ENCODE measurements around the gene PRX. TPM values are rescaled to one million over a fixed set of nuclear protein-coding genes. Genes with fewer than 3 reads are reported as not detected.

Gene PRX
- total and polyA plus RNA-seq, 2 of the 4 experiments (the other 2 are of a cell fraction), result 0.90 to 1.7 TPM

- Histone ChIP-seq H3K27me3 (ENCODE audit: control insufficient read depth, insufficient read depth, low read length) (no peaks in the 10 kb centered on the region), H3K27ac (ENCODE audit: insufficient read depth, low read length) (no peak overlapping the region), H3K79me1 (ENCODE audit: low read depth in 1 of 2, low read length in 2 of 2) (peaks cover 0 to 26% of the 10 kb centered on the region in 2 experiments; a peak in 3 of 4 replicates), H3K4ac (ENCODE audit: low read depth, low read length) (no peak overlapping the region), H3K23ac (ENCODE audit: low read depth, low read length) (no peak overlapping the region), H3K4me2 (ENCODE audit: low read depth, low read length) (no peak overlapping the region), H2BK5ac (ENCODE audit: low read depth, low read length, poor library complexity, severe bottlenecking) (no peak overlapping the region), H3K4me3 (ENCODE audit: insufficient read depth, low read depth, low read length) (no peak overlapping the region), H3K14ac (replicated peaks; ENCODE audit: low read depth, low read length) (no peak overlapping the region), H2AK5ac (ENCODE audit: low read depth, low read length) (no peak overlapping the region), H4K91ac (ENCODE audit: insufficient read depth, low read depth, low read length) (no peak overlapping the region), H3K56ac (ENCODE audit: extremely low read depth, insufficient read depth, low read length) (no peak overlapping the region), H2AFZ (replicated peaks; ENCODE audit: low read length, poor library complexity) (no peak overlapping the region), H3K4me1 (ENCODE audit: control insufficient read depth, insufficient read depth, low read length) (peaks cover 8% of the 10 kb centered on the region), H2AK9ac (replicated peaks; ENCODE audit: low read depth, low read length, poor library complexity) (no peak overlapping the region), H2BK15ac (ENCODE audit: low read depth, low read length) (no peak overlapping the region), H3K18ac (ENCODE audit: low read depth, low read length) (no peak overlapping the region), H4K20me1 (ENCODE audit: insufficient read depth, low read length) (peaks cover 4% of the 10 kb centered on the region; the same call in 1 of the 2 replicates), H3K36me3 (ENCODE audit: control insufficient read depth, insufficient read depth, low read length) (peaks cover 3% of the 10 kb centered on the region; the same call in 1 of the 2 replicates), H4K5ac (ENCODE audit: low read depth, low read length) (no peak overlapping the region), H3K9me3 (ENCODE audit: control insufficient read depth, insufficient read depth, low read length) (no peaks in the 10 kb centered on the region), H2BK120ac (ENCODE audit: low read depth, low read length) (no peak overlapping the region), H4K8ac (ENCODE audit: low read depth in 2 of 2, low read length in 2 of 2) (no peak overlapping the region), H2BK20ac (ENCODE audit: low read depth, low read length) (no peak overlapping the region), H3K9ac (ENCODE audit: low read depth, low read length) (no peak overlapping the region), H3K9me1 (ENCODE audit: insufficient read depth, low read length) (peaks cover 5% of the 10 kb centered on the region)
- intact Hi-C loops (cut with micrococcal nuclease) (loop anchor here (10.0 kb wide), 1 partner anchor 65 kb away; no protein-coding TSS in a partner anchor), dilution Hi-C loops (cut with HindIII; ENCODE audit: low sequenced_read_pairs, unreplicated experiment) (no loop called here), in situ Hi-C loops (cut with MboI; ENCODE audit: low sequenced_read_pairs) (no loop called here)
- ATAC-seq (ENCODE audit: low read depth), result no peak
- no CpG with 5 or more reads among the region's 3 CpGs for WGBS, 2 experiments (ENCODE audit: extremely low coverage in 2 of 2, insufficient read length in 1 of 2)
- POLR2A ChIA-PET (ENCODE audit: unreplicated experiment), result no interaction called here
- TF ChIP-seq RCOR1 (IDR thresholded peaks at IDR 0.05; ENCODE audit: insufficient replicate concordance, low read length) (no peak), MAZ (IDR thresholded peaks at IDR 0.05; ENCODE audit: borderline replicate concordance, low read depth, low read length) (no peak), POLR2A (IDR thresholded peaks at IDR 0.05; ENCODE audit: low read depth, low read length) (no peak), SMC3 (IDR thresholded peaks at IDR 0.05; ENCODE audit: low read depth, low read length) (no peak), MAFK (IDR thresholded peaks at IDR 0.05; ENCODE audit: low read depth, low read length) (no peak), CTCF (conservative IDR thresholded peaks at IDR 0.05; ENCODE audit: low read depth, low read length) (no peak), RFX5 (IDR thresholded peaks at IDR 0.05; ENCODE audit: low read depth, low read length) (no peak), USF2 (IDR thresholded peaks at IDR 0.05; ENCODE audit: low read depth, low read length) (no peak), CEBPB (IDR thresholded peaks at IDR 0.05; ENCODE audit: low read depth, low read length) (no peak), ELK1 (IDR thresholded peaks at IDR 0.05; ENCODE audit: borderline replicate concordance, low read depth, low read length) (no peak)
- BruUV-seq (replicated peaks), result no TSS peak
- CTCF ChIA-PET, result no interaction called here
- no peak for DNase-seq
Measured at GRCh38 chr19:40460185-40460584, 47.0 kb upstream of the PRX start.
